ENCODE data around the gene SMYD3.

Gene SMYD3

GRCh38 chr1:246081138-246081702 is 425.9 kb downstream of the SMYD3 start:
- Histone ChIP-seq H3K79me2 (no peaks in the 10 kb centered on the region), H3K9me3 (ENCODE audit: control insufficient read depth, low read length) (no peaks in the 10 kb centered on the region), H3K9ac (no peak overlapping the region), H3K27me3 (ENCODE audit: control insufficient read depth, insufficient read depth, low read length) (no peaks in the 10 kb centered on the region), H3K36me3 (ENCODE audit: control insufficient read depth, insufficient read depth, low read length) (no peaks in the 10 kb centered on the region), H3K4me1 (no peaks in the 10 kb centered on the region), H3K4me2 (ENCODE audit: low read length) (no peak overlapping the region), H3K4me3 (ENCODE audit: low read depth, low read length) (no peak overlapping the region), H3K27ac (no peak overlapping the region), H2AFZ (no peak overlapping the region)
- TF ChIP-seq, protein P1, sequence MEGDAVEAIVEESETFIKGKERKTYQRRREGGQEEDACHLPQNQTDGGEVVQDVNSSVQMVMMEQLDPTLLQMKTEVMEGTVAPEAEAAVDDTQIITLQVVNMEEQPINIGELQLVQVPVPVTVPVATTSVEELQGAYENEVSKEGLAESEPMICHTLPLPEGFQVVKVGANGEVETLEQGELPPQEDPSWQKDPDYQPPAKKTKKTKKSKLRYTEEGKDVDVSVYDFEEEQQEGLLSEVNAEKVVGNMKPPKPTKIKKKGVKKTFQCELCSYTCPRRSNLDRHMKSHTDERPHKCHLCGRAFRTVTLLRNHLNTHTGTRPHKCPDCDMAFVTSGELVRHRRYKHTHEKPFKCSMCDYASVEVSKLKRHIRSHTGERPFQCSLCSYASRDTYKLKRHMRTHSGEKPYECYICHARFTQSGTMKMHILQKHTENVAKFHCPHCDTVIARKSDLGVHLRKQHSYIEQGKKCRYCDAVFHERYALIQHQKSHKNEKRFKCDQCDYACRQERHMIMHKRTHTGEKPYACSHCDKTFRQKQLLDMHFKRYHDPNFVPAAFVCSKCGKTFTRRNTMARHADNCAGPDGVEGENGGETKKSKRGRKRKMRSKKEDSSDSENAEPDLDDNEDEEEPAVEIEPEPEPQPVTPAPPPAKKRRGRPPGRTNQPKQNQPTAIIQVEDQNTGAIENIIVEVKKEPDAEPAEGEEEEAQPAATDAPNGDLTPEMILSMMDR (IDR thresholded peaks at IDR 0.05) = no peak

GRCh38 chr1:246080031-246080430 is 427.0 kb downstream of the SMYD3 start:
- Histone ChIP-seq H3K9ac (no peak overlapping the region), H3K4me2 (ENCODE audit: low read length) (no peak overlapping the region), H3K27ac (no peak overlapping the region), H2AFZ (no peak overlapping the region), H3K9me3 (ENCODE audit: control insufficient read depth, low read length) (no peaks in the 10 kb centered on the region), H3K36me3 (ENCODE audit: control insufficient read depth, insufficient read depth, low read length) (no peaks in the 10 kb centered on the region), H3K4me3 (ENCODE audit: low read depth, low read length) (no peak overlapping the region), H3K27me3 (ENCODE audit: control insufficient read depth, insufficient read depth, low read length) (no peaks in the 10 kb centered on the region), H3K4me1 (no peaks in the 10 kb centered on the region), H3K79me2 (no peaks in the 10 kb centered on the region)
- TF ChIP-seq, protein P1 (IDR thresholded peaks at IDR 0.05) = no peak

DNA sequence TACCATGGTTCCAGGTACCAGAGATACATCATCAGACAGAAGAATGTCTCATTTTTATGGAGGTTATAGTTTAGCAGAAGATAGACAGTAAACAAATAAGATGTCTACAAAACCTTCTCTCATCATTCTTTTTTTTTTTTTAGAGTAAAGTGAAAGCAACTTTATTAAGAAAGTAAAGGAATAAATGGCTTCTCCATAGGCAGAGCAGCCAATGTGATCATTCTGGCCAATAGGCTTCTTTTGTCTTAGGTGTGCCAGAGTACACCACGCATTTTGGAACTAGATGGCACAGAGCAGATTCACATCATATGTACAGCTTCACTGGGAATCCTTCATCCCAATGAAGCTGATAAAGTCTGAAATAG is 428.2 kb downstream of the SMYD3 start:
- Histone ChIP-seq H2AFZ (no peak overlapping the region), H3K27ac (no peak overlapping the region), H3K9ac (no peak overlapping the region), H3K36me3 (ENCODE audit: control insufficient read depth, insufficient read depth, low read length) (no peaks in the 10 kb centered on the region), H3K4me2 (ENCODE audit: low read length) (no peak overlapping the region), H3K4me1 (no peaks in the 10 kb centered on the region), H3K27me3 (ENCODE audit: control insufficient read depth, insufficient read depth, low read length) (no peaks in the 10 kb centered on the region), H3K9me3 (ENCODE audit: control insufficient read depth, low read length) (no peaks in the 10 kb centered on the region), H3K79me2 (no peaks in the 10 kb centered on the region), H3K4me3 (ENCODE audit: low read depth, low read length) (no peak overlapping the region)
- TF ChIP-seq, protein P1 (IDR thresholded peaks at IDR 0.05) = no peak

DNA sequence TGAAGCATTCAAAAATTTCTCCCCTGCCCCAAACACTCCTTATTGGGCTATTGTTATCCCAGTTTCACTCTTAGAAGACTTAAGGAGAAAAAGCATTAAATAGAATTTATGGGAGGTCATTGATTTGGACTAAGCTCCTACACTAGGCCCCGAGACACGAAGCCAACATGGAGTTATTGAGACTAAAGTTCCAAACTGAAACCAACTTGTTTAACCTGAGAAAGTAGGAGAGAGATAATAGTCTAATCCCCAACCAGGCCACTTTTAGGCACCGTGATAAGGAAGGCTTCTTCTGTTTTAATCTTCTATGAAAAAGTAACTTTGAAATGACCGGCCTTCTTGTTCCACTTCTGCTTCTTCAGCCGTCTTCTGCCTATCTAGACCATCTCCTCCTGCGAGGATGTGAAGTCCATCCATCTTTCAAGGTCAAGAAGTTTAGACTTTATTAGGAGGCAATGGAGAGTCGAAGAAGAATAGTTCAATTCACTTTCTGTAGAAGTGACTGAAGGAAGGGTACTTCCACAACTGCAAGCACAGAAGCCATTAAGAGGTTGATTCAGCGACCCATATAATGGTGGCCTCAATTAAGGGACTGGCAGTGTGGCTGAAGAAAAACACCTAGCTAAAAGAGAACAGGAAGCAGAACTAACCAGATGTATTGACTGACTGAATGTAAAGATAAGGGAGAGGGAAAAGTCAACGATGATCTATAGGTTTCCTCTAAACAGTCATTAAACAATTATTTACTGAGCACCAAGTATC is 428.8 kb downstream of the SMYD3 start:
- H3K36me3 ChIP-seq (ENCODE audit: control insufficient read depth, insufficient read depth, low read length) = no peaks in the 10 kb centered on the region
- no peaks in the 10 kb centered on the region for H3K9me3 ChIP-seq (ENCODE audit: control insufficient read depth, low read length)
- TF ChIP-seq, protein P1 (IDR thresholded peaks at IDR 0.05) = no peak
- no peak overlapping the region for H3K9ac ChIP-seq
- no peak overlapping the region for H3K4me2 ChIP-seq (ENCODE audit: low read length)
- H3K4me1 ChIP-seq = no peaks in the 10 kb centered on the region
- H3K4me3 ChIP-seq (ENCODE audit: low read depth, low read length) = no peak overlapping the region
- no peaks in the 10 kb centered on the region for H3K79me2 ChIP-seq
- H3K27ac ChIP-seq = no peak overlapping the region
- no peak overlapping the region for H2AFZ ChIP-seq
- no peaks in the 10 kb centered on the region for H3K27me3 ChIP-seq (ENCODE audit: control insufficient read depth, insufficient read depth, low read length)

DNA sequence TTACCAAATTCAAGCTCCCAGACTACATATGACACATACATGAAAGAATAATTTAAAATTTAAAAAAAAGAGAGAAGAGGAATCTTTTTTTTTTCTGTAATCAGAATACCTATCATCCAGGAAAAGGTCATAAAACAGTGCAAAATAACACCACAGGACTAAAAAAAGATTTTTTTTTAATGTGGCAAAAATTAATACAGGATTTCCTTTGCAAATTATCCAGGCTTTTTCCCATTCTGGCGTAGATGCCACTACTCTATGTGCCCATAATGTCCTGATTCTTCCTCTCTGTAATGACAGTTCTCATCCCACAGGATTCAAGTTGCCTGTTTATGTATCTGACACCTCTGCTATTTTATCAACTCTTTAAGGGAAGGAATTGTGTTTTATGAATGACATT is 429.6 kb downstream of the SMYD3 start:
- Histone ChIP-seq H3K9ac (no peak overlapping the region), H3K4me3 (ENCODE audit: low read depth, low read length) (no peak overlapping the region), H3K4me2 (ENCODE audit: low read length) (no peak overlapping the region), H3K79me2 (no peaks in the 10 kb centered on the region), H3K27ac (no peak overlapping the region), H3K4me1 (no peaks in the 10 kb centered on the region), H2AFZ (no peak overlapping the region), H3K9me3 (ENCODE audit: control insufficient read depth, low read length) (no peaks in the 10 kb centered on the region), H3K36me3 (ENCODE audit: control insufficient read depth, insufficient read depth, low read length) (no peaks in the 10 kb centered on the region), H3K27me3 (ENCODE audit: control insufficient read depth, insufficient read depth, low read length) (no peaks in the 10 kb centered on the region)
- TF ChIP-seq, protein P1 (IDR thresholded peaks at IDR 0.05) = no peak
